Gastrocnemius medialis (tissue), 4 donors: Measurements from ENCODE around the gene TMEM63C.

ENCODE experiments used
- POLR2A ChIP-seq, 2 donors: fragments of 450-650 bp; IDR thresholded peaks; one replicate each; pipeline ENCODE4 v1.6.1; 2017; ENCODE audit warnings: antibody characterized with exemption in 2 of 2, mild to moderate bottlenecking in 2 of 2, moderate library complexity in 2 of 2
- TF ChIP-seq, protein P1 (sequence below), 5 experiments: fragments of 450-650 bp in 3 of 5; fragments of 200-600 bp in 2 of 5; sonication (generic) in 2 of 5; IDR thresholded peaks in 4 of 5; conservative IDR thresholded peaks in 1 of 5; 1 replicate in 4 of 5; 2 replicates in 1 of 5; pipeline ENCODE4 v1.5.1; 2016 to 2019; ENCODE audit warnings: antibody characterized with exemption in 5 of 5, mild to moderate bottlenecking in 3 of 5, moderate library complexity in 3 of 5

DNA sequence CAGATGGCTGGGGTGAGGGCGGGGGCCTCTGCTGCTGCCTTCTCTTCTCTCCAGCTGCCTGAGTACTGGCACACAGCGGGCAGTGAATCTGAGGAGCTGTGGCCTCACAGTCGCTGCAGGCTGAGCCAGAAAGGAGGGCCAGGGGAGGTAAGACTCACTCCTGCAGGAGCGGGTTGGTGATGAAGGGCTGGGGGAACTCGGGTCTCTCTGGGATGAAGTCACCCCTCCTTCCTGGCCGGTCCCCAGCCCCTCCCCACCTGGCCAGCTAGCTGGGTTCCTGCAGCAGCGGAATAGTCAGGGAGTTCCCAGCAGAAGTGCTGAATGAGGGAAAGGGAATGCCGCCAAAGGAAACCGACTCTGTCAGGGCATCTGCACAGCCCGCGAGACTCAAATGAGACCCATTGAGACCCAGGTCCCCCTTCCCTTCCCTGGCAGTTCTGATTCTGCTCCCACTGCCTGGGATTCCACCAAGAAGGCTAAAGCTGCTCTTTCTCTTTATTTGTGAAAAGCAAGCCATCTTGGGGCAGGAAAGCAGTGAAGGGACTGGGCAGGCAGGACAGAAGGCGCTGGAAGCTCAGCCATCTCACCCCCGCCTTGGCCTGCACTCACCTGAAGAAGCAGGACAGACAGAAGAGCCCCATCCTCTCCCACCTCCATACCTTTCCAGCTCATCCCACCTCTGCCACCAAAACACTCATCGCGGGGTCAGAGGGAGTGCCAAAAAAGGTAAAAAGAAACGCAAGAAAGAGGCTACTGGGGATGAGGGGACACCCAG is 84.2 kb downstream of the TMEM63C start:
- TF ChIP-seq, protein P1, sequence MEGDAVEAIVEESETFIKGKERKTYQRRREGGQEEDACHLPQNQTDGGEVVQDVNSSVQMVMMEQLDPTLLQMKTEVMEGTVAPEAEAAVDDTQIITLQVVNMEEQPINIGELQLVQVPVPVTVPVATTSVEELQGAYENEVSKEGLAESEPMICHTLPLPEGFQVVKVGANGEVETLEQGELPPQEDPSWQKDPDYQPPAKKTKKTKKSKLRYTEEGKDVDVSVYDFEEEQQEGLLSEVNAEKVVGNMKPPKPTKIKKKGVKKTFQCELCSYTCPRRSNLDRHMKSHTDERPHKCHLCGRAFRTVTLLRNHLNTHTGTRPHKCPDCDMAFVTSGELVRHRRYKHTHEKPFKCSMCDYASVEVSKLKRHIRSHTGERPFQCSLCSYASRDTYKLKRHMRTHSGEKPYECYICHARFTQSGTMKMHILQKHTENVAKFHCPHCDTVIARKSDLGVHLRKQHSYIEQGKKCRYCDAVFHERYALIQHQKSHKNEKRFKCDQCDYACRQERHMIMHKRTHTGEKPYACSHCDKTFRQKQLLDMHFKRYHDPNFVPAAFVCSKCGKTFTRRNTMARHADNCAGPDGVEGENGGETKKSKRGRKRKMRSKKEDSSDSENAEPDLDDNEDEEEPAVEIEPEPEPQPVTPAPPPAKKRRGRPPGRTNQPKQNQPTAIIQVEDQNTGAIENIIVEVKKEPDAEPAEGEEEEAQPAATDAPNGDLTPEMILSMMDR (IDR thresholded peaks at IDR 0.05 in 4 of 5, conservative IDR thresholded peaks at IDR 0.05 in 1 of 5): no peak
- TF ChIP-seq POLR2A (IDR thresholded peaks at IDR 0.05): no peak
